GM13976 (cell line): ENCODE measurements around the gene TECPR2.

Experiments
- DNase-seq: peaks from one replicate; pipeline ENCODE4 v3.0.0; 2012; ENCODE audit warnings: low spot score
- CTCF ChIP-seq: IDR thresholded peaks from 2 replicates; pipeline ENCODE4 v1.5.1; 2012; ENCODE audit warnings: borderline replicate concordance, mild to moderate bottlenecking; ENCODE audit not compliant: insufficient read depth; ENCODE audit errors: extremely low read depth, missing control alignments, control extremely low read depth
- in situ Hi-C: fragments of 300-500 bp; cut with MboI; formaldehyde crosslinking; loops from one replicate; pipeline ENCODE4 v1.12.0; 2022; ENCODE audit warnings: low sequenced_read_pairs, mixed read lengths, inconsistent platforms; ENCODE audit not compliant: unreplicated experiment

The TECPR2 gene

GRCh38 chr14:102387086-102387485 lies 24.3 kb downstream of the TECPR2 start:
- DNase-seq: no peak
- TF ChIP-seq CTCF: no peak
- in situ Hi-C loops: no loop called here

- DNase-seq: no peak
- no peak for TF ChIP-seq CTCF
- in situ Hi-C loops: no loop called here
Observed at GRCh38 chr14:102389246-102389645, 26.5 kb downstream of the TECPR2 start.

- DNase-seq: no peak
- in situ Hi-C loops: no loop called here
Observed at GRCh38 chr14:102390064-102390855, 27.5 kb downstream of the TECPR2 start.

GRCh38 chr14:102392506-102392905 lies 29.8 kb downstream of the TECPR2 start:
- in situ Hi-C loops: no loop called here
- TF ChIP-seq CTCF: no peak
- no peak for DNase-seq

More at GRCh38 chr14:102390064-102390855, 27.5 kb downstream of the TECPR2 start:
- no peak for TF ChIP-seq CTCF

- in situ Hi-C loops: no loop called here
- TF ChIP-seq CTCF: no peak
- DNase-seq: no peak
Observed at GRCh38 chr14:102394717-102395375, 32.1 kb downstream of the TECPR2 start.

GRCh38 chr14:102396521-102396920 lies 33.8 kb downstream of the TECPR2 start:
- TF ChIP-seq CTCF: no peak
- in situ Hi-C loops: no loop called here

More at GRCh38 chr14:102396521-102396920, 33.8 kb downstream of the TECPR2 start:
- DNase-seq: no peak
